OCI-LY7 (cell line): ENCODE data around the gene RREB1. TPM values are rescaled to one million over a fixed set of nuclear protein-coding genes. Genes with fewer than 3 reads are reported as not detected.

Experiments
- BruUV-seq: library from RNA; stranded (reverse); fragments of 400-500 nt; replicated peaks from 2 replicates; lab custom pipeline; 2021; lab: Mats Ljungman, UMichigan
- CTCF ChIA-PET: fragments of 300-600 bp; sonication (Branson Sonifier 250); formaldehyde crosslinking; loops from one replicate; lab custom pipeline; 2022; ENCODE audit warnings: antibody characterized with exemption; ENCODE audit not compliant: unreplicated experiment; lab: Charles Lee
- POLR2A ChIA-PET: fragments of 300-600 bp; sonication (Branson Sonifier 250); formaldehyde crosslinking; loops from one replicate; lab custom pipeline; 2022; ENCODE audit warnings: antibody characterized with exemption; lab: Charles Lee
- DNase-seq: peaks from one replicate; pipeline ENCODE4 v3.0.0-alpha.2; 2015; ENCODE audit warnings: low spot score
- H2AFZ ChIP-seq: fragments of 200-600 bp; sonication (generic), shearing (Covaris generic); 2 replicates; pipeline ENCODE4 v1.6.1; 2014; ENCODE audit warnings: mild to moderate bottlenecking, antibody characterized with exemption, low read length, moderate library complexity
- H3K27ac ChIP-seq: fragments of 200-600 bp; sonication (generic); 2 replicates; pipeline ENCODE4 v1.5.1; 2014; ENCODE audit warnings: mixed run types, low read depth, mild to moderate bottlenecking, moderate library complexity, low read length, inconsistent platforms; ENCODE audit not compliant: poor library complexity, severe bottlenecking
- H3K36me3 ChIP-seq: fragments of 200-600 bp; sonication (generic); 2 replicates; pipeline ENCODE4 v1.6.1; 2014; ENCODE audit warnings: mild to moderate bottlenecking, antibody characterized with exemption, low read length, moderate library complexity, mixed read lengths; ENCODE audit not compliant: insufficient read depth
- H3K4me1 ChIP-seq: fragments of 200-600 bp; sonication (generic); 2 replicates; pipeline ENCODE4 v1.5.1; 2014; ENCODE audit warnings: mild to moderate bottlenecking, low read length; ENCODE audit not compliant: insufficient read depth, poor library complexity, severe bottlenecking
- H3K4me2 ChIP-seq: fragments of 200-600 bp; sonication (generic); 2 replicates; pipeline ENCODE4 v1.6.1; 2014; ENCODE audit warnings: mild to moderate bottlenecking, low read length
- H3K4me3 ChIP-seq: fragments of 200-600 bp; sonication (generic); 2 replicates; pipeline ENCODE4 v1.5.1; 2014; ENCODE audit warnings: mild to moderate bottlenecking, low read depth, low read length; ENCODE audit not compliant: poor library complexity, severe bottlenecking
- H3K79me2 ChIP-seq: fragments of 200-600 bp; sonication (generic); 2 replicates; pipeline ENCODE4 v1.6.1; 2016; ENCODE audit warnings: low read depth, mild to moderate bottlenecking, low read length, moderate library complexity, mixed read lengths; ENCODE audit not compliant: insufficient read depth
- H3K9me2 ChIP-seq: fragments of 200-600 bp; sonication (generic); 2 replicates; pipeline ENCODE4 v1.6.1; 2016; ENCODE audit warnings: mild to moderate bottlenecking, low read length, mixed read lengths; ENCODE audit not compliant: insufficient read depth
- H3K9me3 ChIP-seq: fragments of 200-600 bp; sonication (generic); 2 replicates; pipeline ENCODE4 v1.6.1; 2014; ENCODE audit warnings: mild to moderate bottlenecking, mixed run types, low read length, mixed read lengths
- H4K20me1 ChIP-seq: fragments of 200-600 bp; sonication (generic); 2 replicates; pipeline ENCODE4 v1.6.1; 2014; ENCODE audit warnings: mild to moderate bottlenecking, antibody characterized with exemption, low read length, moderate library complexity, mixed read lengths; ENCODE audit not compliant: insufficient read depth
- EZH2phosphoT487 ChIP-seq: fragments of 200-600 bp; sonication (generic); IDR thresholded peaks from 2 replicates; pipeline ENCODE4 v1.6.1; 2018; ENCODE audit warnings: low read depth, borderline replicate concordance, mild to moderate bottlenecking, mixed run types, antibody characterized with exemption, low read length, moderate library complexity, mixed read lengths
- intact Hi-C: fragments of 100-400 bp; cut with micrococcal nuclease; formaldehyde crosslinking; loops from one replicate; pipeline ENCODE4 v1.10.0; 2022; ENCODE audit not compliant: unreplicated experiment
- total RNA-seq, 2 experiments: library from RNA; depleted of rRNA in 1 of 2; stranded (reverse); fragments of >200 nt in 1 of 2; shearing (Covaris generic) in 1 of 2; gene quantifications; 2 replicates each; pipeline ENCODE4 v1.2.3, GENCODE V29; 2014 to 2022
- TF ChIP-seq, protein P1 (sequence below): fragments of 200-600 bp; sonication (generic); conservative IDR thresholded peaks from 2 replicates; pipeline ENCODE4 v1.5.1; 2014; ENCODE audit warnings: mild to moderate bottlenecking, antibody characterized with exemption, low read length, moderate library complexity, mixed read lengths

The RREB1 gene
- total RNA-seq, 2 experiments from 2014 or later = 4.4 to 7.1 TPM

DNA sequence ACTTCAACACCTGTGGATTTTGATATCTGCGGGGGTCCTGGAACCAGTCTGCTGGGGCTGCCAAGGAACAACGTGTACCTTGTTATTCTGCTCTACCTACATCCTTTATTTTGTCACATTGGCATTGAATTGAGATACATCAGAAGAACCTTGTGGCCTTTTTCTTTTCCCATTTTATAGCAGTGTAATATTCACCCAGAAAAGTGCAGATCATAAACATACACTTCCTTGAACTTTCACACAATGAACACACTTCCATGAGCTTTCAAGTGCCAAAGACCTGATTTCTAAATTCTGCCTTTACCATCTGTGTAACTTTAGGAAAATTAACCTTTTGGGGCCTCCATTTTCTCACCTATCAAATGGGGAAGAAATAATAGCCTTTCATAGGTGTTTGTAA lies 29.9 kb upstream of the RREB1 start:
- Histone ChIP-seq H3K27ac (no peak overlapping the region), H3K79me2 (no peaks in the 10 kb centered on the region), H3K9me2 (no peaks in the 10 kb centered on the region), H3K4me2 (no peak overlapping the region), H3K36me3 (no peaks in the 10 kb centered on the region), H2AFZ (no peak overlapping the region), H4K20me1 (no peaks in the 10 kb centered on the region), H3K4me3 (no peak overlapping the region), H3K4me1 (no peaks in the 10 kb centered on the region), H3K9me3 (no peaks in the 10 kb centered on the region)
- TF ChIP-seq, protein P1, sequence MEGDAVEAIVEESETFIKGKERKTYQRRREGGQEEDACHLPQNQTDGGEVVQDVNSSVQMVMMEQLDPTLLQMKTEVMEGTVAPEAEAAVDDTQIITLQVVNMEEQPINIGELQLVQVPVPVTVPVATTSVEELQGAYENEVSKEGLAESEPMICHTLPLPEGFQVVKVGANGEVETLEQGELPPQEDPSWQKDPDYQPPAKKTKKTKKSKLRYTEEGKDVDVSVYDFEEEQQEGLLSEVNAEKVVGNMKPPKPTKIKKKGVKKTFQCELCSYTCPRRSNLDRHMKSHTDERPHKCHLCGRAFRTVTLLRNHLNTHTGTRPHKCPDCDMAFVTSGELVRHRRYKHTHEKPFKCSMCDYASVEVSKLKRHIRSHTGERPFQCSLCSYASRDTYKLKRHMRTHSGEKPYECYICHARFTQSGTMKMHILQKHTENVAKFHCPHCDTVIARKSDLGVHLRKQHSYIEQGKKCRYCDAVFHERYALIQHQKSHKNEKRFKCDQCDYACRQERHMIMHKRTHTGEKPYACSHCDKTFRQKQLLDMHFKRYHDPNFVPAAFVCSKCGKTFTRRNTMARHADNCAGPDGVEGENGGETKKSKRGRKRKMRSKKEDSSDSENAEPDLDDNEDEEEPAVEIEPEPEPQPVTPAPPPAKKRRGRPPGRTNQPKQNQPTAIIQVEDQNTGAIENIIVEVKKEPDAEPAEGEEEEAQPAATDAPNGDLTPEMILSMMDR = no peak
- no peak for TF ChIP-seq EZH2phosphoT487
- DNase-seq = no peak
- ChIA-PET CTCF (no interaction called here), POLR2A (interaction anchor here (0.7 to 0.8 kb wide), 2 partner anchors 13 to 122 kb away, joined by 4 read pairs; no protein-coding TSS in a partner anchor)
- no TSS peak for BruUV-seq
- intact Hi-C loops = no loop called here

DNA sequence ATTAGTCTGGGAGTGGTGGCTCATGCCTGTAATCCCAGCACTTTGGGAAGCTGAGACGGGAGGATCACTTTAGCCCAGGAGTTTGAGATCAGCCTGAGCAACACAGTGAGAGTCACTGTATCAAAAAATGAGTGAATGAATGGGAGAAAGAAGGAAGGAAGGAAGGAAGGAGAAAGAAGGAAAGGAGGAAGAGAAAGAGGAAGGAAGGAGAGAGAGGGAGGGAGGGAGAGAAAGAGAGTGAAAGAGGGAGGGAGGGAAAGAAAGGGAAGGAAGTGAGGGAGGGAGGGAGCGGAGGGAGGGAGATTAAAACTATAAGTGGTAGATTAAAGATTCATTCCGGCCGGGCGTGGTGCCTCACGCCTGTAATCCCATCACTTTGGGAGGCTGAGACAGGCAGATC lies 28.9 kb upstream of the RREB1 start:
- H3K36me3 ChIP-seq = no peaks in the 10 kb centered on the region
- no peaks in the 10 kb centered on the region for H3K9me2 ChIP-seq
- no peaks in the 10 kb centered on the region for H4K20me1 ChIP-seq
- CTCF ChIA-PET = no interaction called here
- no peaks in the 10 kb centered on the region for H3K79me2 ChIP-seq
- intact Hi-C loops = no loop called here
- H3K27ac ChIP-seq = no peak overlapping the region
- no peak for DNase-seq
- no TSS peak for BruUV-seq
- POLR2A ChIA-PET = interaction anchor here (0.7 kb wide), 1 partner anchor 107 kb away, joined by 3 read pairs; no protein-coding TSS in a partner anchor
- TF ChIP-seq, protein P1 = no peak
- no peak for TF ChIP-seq EZH2phosphoT487
- H2AFZ ChIP-seq = no peak overlapping the region
- H3K4me3 ChIP-seq = no peak overlapping the region
- H3K4me1 ChIP-seq = no peaks in the 10 kb centered on the region
- no peaks in the 10 kb centered on the region for H3K9me3 ChIP-seq
- H3K4me2 ChIP-seq = no peak overlapping the region

DNA sequence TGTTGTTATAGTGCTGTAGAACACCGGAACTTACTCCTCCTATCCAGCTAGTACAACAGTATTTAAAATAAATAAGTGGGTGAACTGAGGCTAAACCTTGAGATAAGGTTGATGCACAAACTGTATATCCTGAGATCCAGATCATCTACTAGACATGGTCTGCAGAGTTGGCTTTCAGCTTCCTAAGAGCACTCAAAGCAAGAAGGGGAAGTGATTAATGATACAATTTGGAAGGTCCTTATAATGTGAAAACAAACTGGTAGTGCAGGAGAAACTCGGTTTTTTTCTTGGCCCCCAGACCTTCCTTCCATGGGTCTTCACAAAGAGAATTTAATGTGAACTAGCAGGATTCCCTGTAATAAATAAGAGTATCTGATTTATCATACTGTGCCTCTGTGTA lies 27.4 kb upstream of the RREB1 start:
- no peak for TF ChIP-seq EZH2phosphoT487
- TF ChIP-seq, protein P1 = no peak
- no peak for DNase-seq
- intact Hi-C loops = no loop called here
- no peaks in the 10 kb centered on the region for H4K20me1 ChIP-seq
- H3K36me3 ChIP-seq = no peaks in the 10 kb centered on the region
- H3K4me3 ChIP-seq = no peak overlapping the region
- H3K9me2 ChIP-seq = no peaks in the 10 kb centered on the region
- H3K4me1 ChIP-seq = no peaks in the 10 kb centered on the region
- H3K79me2 ChIP-seq = no peaks in the 10 kb centered on the region
- H3K9me3 ChIP-seq = no peaks in the 10 kb centered on the region
- H3K4me2 ChIP-seq = no peak overlapping the region
- CTCF ChIA-PET = no interaction called here
- no TSS peak for BruUV-seq
- POLR2A ChIA-PET = interaction anchor here (0.5 kb wide), 1 partner anchor 183 kb away, joined by 4 read pairs; no protein-coding TSS in a partner anchor
- no peak overlapping the region for H2AFZ ChIP-seq
- H3K27ac ChIP-seq = no peak overlapping the region
